ENCODE data around the gene RPS2. TPM values are rescaled to one million over a fixed set of nuclear protein-coding genes. Genes with fewer than 3 reads are reported as not detected.

The RPS2 gene
- total RNA-seq, 2 donors from 2014 or later = 2,046 to 2,467 TPM

DNA sequence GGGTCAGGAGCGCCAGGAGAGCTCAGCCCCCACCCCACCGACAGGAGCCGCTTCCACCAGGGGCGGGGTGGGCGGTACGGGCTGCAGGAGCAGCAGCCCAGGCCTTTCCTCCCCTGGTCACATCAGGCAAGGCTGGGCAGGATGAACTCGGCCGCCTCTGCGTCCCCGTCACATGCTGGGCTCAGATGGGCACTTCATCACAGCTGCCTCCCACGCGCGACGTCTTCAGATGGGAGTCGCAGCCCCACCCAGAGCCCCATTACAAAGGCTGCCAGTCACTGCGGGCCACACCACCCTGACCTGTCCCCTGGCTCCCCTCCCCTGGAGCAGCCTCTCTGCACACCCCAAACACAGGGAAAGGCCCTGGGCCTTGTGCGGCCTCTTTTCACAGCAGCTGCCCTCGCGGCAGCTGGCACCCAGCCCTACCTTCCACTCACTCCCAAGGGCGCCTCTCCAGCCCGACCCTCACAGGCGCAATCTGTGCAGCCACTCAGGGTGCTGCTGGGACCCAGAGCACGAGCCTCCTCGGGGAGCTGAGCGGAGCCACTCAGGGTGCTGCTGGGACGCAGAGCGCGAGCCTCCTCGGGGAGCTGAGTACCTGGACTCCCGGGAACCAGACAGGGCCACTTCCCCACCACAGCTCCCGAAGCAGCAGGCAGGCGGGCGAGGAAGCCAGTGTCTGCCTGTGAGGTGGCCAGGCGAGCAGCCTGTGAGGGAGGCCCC, 40.3 kb upstream of the RPS2 start:
- Histone ChIP-seq H3K27ac (no peak overlapping the region), H3K4me1 (replicated peaks) (peaks cover 25% of the 10 kb centered on the region), H3K27me3 (replicated peaks; ENCODE audit: insufficient read depth) (no peaks in the 10 kb centered on the region), H3K9me3 (no peaks in the 10 kb centered on the region), H3K36me3 (peaks cover 10 to 12% of the 10 kb centered on the region in 2 donors), H3K4me3 (no peak overlapping the region)
- 82% methylated on average over 26 of the region's 34 CpGs for WGBS
- DNase-seq (ENCODE audit: low spot score) = no peak
- intact Hi-C loops (cut with DNase I) = no loop called here
- TF ChIP-seq, protein P1, sequence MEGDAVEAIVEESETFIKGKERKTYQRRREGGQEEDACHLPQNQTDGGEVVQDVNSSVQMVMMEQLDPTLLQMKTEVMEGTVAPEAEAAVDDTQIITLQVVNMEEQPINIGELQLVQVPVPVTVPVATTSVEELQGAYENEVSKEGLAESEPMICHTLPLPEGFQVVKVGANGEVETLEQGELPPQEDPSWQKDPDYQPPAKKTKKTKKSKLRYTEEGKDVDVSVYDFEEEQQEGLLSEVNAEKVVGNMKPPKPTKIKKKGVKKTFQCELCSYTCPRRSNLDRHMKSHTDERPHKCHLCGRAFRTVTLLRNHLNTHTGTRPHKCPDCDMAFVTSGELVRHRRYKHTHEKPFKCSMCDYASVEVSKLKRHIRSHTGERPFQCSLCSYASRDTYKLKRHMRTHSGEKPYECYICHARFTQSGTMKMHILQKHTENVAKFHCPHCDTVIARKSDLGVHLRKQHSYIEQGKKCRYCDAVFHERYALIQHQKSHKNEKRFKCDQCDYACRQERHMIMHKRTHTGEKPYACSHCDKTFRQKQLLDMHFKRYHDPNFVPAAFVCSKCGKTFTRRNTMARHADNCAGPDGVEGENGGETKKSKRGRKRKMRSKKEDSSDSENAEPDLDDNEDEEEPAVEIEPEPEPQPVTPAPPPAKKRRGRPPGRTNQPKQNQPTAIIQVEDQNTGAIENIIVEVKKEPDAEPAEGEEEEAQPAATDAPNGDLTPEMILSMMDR (IDR thresholded peaks at IDR 0.05) = no peak
- no peak for TF ChIP-seq POLR2A (IDR thresholded peaks at IDR 0.05)
- no peak for TF ChIP-seq POLR2AphosphoS5 (IDR thresholded peaks at IDR 0.05)

DNA sequence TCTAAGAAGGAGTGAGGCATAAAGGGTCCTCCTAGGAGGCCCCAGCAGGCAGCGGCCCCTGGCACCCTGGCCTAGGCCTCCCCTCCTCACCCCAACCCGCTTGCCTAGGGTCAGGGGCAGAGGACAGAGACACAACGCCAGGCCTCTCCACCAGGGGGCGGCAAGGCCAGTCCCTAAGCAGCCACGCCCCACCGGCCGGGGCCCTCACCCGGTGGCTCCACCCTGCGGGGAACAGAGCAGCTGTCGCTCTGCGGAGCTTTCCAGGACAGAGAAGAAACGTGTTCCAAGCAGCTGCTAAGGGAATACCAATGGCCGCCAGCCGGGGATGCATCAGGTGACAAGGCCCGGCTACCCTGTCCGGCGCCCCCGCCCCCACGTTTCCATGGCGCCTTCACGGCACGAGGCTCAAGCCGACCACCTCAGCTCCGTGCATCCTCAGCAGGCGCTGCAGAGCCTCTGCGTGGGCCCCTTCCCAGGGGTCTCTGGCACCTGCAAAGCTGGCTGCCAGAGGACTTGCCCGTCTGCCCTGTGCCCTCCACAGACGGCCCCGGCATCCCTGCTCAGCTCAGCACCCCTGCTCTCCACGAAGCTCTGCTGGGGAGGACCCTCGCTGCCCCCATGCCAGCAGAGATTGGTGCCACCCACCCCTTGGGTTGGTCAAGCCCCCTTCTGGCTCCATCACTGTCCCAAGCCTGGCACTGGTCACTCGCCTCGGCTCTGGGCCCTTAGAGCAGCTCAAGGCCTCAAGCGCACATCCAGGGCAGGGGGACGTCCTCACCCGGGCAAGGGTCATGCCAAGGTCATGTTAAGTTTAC, 39.4 kb upstream of the RPS2 start:
- peak; percentile 81 for DNase-seq (ENCODE audit: low spot score)
- H3K27me3 ChIP-seq (replicated peaks; ENCODE audit: insufficient read depth) = no peaks in the 10 kb centered on the region
- peaks cover 12 to 19% of the 10 kb centered on the region in 2 donors for H3K36me3 ChIP-seq
- H3K4me3 ChIP-seq = no peak overlapping the region
- 32% methylated on average over 34 of the region's 36 CpGs for WGBS
- H3K27ac ChIP-seq = no peak overlapping the region
- peaks cover 25% of the 10 kb centered on the region for H3K4me1 ChIP-seq (replicated peaks)
- no peak for TF ChIP-seq POLR2A (IDR thresholded peaks at IDR 0.05)
- TF ChIP-seq POLR2AphosphoS5 (IDR thresholded peaks at IDR 0.05) = peak; percentile 78
- TF ChIP-seq, protein P1 (IDR thresholded peaks at IDR 0.05) = peak; percentile 79 to 95 (median 88)
- intact Hi-C loops (cut with DNase I) = no loop called here
- H3K9me3 ChIP-seq = no peaks in the 10 kb centered on the region

- intact Hi-C loops (cut with DNase I) = no loop called here
- H3K36me3 ChIP-seq = peaks cover 12 to 25% of the 10 kb centered on the region in 2 donors
- 88% methylated on average over 8 of the region's 8 CpGs for WGBS
- TF ChIP-seq POLR2A (IDR thresholded peaks at IDR 0.05) (no peak), POLR2AphosphoS5 (IDR thresholded peaks at IDR 0.05) (no peak)
- TF ChIP-seq, protein P1 (IDR thresholded peaks at IDR 0.05) = no peak
- no peak overlapping the region for H3K4me3 ChIP-seq
- H3K27ac ChIP-seq = no peak overlapping the region
- no peaks in the 10 kb centered on the region for H3K9me3 ChIP-seq
- peaks cover 19% of the 10 kb centered on the region for H3K4me1 ChIP-seq (replicated peaks)
- no peaks in the 10 kb centered on the region for H3K27me3 ChIP-seq (replicated peaks; ENCODE audit: insufficient read depth)
- no peak for DNase-seq (ENCODE audit: low spot score)
Observed at GRCh38 chr16:2003231-2003826, 38.7 kb upstream of the RPS2 start.

GRCh38 chr16:2002406-2003230, 38.0 kb upstream of the RPS2 start:
- no peak for DNase-seq (ENCODE audit: low spot score)
- Histone ChIP-seq H3K4me3 (no peak overlapping the region), H3K9me3 (no peaks in the 10 kb centered on the region), H3K27ac (no peak overlapping the region), H3K4me1 (replicated peaks) (peaks cover 11% of the 10 kb centered on the region), H3K27me3 (replicated peaks; ENCODE audit: insufficient read depth) (no peaks in the 10 kb centered on the region), H3K36me3 (peaks cover 12 to 32% of the 10 kb centered on the region in 2 donors)
- TF ChIP-seq, protein P1 (IDR thresholded peaks at IDR 0.05) = no peak
- TF ChIP-seq POLR2A (IDR thresholded peaks at IDR 0.05) (no peak), POLR2AphosphoS5 (IDR thresholded peaks at IDR 0.05) (no peak)
- 90% methylated on average over 33 of the region's 47 CpGs for WGBS
- intact Hi-C loops (cut with DNase I) = no loop called here
